GM19397 (cell line): ENCODE measurements around the gene SCNN1B.

Experiments used
- ATAC-seq: cut with Tn5 transposase; IDR thresholded peaks from one replicate; pipeline ENCODE4 v1.9.1; 2021; ENCODE audit warnings: mild to moderate bottlenecking, moderate library complexity; ENCODE audit not compliant: unreplicated experiment

Gene SCNN1B

GRCh38 chr16:23319861-23320615, 17.9 kb downstream of the SCNN1B start:
- no peak for ATAC-seq

DNA sequence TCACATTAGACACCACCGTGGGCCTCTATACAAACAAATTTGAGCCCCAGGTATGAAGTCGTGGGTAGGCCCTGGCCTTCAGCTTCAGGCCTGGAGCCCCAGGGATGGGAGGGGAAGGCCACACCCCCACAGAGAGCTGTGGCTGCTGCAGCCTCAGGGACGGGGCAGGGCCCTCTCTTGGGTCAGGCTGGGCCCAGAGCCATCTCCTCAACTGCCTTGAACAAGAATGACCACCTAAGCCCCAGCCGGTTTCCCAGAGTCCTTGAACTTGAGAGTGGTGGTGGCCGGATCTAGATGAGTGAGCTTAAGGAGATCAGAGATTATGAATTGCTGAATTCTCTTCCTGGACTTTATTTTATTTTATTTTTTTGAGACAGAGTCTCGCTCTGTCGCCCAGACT, 18.6 kb downstream of the SCNN1B start:
- no peak for ATAC-seq

DNA sequence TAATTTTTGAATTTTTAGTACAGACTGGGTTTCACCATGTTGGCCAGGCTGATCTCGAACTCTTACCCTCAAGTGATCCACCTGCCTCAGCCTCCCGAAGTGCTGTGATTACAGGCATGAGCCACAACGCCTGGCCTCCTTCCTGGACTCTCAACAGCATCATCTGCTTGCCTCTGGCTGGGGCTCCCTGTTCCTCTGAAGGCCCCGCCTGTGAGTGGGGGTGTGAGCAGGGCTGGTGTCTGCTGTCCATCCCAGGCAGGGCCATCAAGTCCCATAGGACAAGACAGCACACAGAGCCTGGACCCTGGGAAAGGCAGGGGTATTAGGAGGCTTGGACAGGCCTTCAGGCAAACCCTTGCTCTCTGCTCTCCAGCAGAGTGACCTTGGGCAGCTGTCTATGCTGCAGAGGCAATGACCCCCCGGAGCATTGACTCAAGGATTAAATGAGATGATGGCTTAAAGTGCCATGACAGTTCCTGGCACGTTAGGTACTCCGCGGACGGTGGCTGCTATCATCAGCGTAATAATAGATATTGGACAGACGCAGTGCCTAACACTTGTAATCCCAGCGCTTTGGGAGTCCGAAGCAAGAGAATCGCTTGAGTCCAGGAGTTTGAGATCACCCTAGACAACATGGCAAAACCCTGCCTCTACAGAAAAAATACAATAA, 19.2 kb downstream of the SCNN1B start:
- no peak for ATAC-seq

DNA sequence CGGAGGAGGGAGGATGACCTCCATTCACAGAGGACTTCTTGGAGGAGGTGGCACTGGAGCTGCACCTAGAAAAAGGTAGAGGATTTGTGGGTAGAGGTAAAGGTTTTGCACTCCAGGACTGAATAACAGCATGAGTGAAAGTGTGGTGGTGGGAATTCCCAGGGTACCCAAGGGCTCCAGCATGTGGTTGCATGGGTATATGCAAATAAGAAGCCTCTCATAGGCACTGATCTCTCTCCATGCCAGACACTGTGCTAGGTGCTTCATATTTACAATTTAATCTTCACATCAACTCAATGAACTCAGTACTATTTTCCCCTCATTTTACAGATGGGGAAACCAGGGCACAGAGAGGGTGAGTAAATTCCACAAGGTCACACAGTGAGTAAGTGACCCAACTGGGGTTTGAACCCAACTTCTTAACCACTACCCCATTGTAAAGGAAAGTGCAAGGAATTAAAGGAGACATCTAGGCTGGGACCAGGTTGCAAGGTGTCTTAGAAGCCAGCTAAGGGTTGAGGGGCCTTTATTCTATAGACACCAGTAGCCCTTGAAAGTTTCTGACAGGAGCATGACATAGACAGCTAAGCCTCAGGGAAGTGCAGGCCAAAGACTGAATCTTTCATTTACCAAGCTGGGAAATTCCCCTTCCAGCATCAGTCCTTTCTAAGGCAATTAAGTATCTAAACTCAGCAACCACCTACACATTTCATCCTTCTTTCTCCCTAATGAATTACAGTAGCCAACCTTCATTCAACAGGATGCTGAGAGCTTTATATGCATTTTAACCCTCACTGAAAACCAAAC, 21.3 kb downstream of the SCNN1B start:
- no peak for ATAC-seq

- ATAC-seq, result no peak
Measured at GRCh38 chr16:23324727-23325126, 22.6 kb downstream of the SCNN1B start.

GRCh38 chr16:23327836-23328235, 25.7 kb downstream of the SCNN1B start:
- no peak for ATAC-seq

- ATAC-seq, result no peak
Measured at GRCh38 chr16:23330161-23330560, 28.1 kb downstream of the SCNN1B start.

- no peak for ATAC-seq
Measured at GRCh38 chr16:23330583-23331249, 28.6 kb downstream of the SCNN1B start.

- no peak for ATAC-seq
Measured at GRCh38 chr16:23333034-23333579, 31.0 kb downstream of the SCNN1B start.

GRCh38 chr16:23333831-23334456, 31.8 kb downstream of the SCNN1B start:
- ATAC-seq, result no peak

DNA sequence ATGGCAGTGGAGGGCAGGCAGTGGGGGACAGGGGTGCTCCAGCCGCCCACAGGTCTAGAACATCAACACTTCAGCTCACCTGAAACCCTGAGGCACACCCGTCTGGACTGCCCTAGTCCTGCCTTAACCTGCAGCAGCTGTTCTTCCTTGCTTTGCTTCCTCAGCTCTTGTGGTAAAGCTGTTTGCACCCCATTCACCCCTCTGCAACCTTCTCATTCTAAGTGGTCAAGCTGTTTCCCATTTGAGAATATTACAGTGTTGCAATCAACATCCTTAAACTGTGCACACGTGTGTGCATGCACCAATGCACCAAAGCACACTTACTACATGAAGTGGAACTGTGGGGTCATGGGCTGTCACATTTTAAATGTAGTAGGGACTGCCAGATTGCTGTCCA, 32.4 kb downstream of the SCNN1B start:
- ATAC-seq, result no peak

DNA sequence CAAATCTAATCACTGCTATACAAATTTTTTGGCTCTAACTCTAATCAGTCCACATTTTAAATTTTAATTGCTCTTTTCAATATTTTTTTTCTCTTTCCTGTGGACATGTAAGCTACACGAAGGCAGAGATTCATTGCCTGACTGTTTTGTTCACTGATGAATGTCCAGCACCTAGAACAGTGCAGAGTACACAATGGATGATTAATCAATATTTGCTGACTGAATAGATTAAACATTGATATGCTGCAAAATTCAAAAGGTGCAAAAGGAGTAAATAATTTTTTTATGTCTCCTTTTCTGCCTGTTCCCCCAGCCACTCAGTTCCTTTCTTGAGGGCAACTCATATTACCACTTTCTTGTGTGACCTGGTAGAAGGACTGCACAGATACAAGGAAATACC, 32.8 kb downstream of the SCNN1B start:
- ATAC-seq, result no peak

- no peak for ATAC-seq
Measured at GRCh38 chr16:23337836-23338550, 35.9 kb downstream of the SCNN1B start.

DNA sequence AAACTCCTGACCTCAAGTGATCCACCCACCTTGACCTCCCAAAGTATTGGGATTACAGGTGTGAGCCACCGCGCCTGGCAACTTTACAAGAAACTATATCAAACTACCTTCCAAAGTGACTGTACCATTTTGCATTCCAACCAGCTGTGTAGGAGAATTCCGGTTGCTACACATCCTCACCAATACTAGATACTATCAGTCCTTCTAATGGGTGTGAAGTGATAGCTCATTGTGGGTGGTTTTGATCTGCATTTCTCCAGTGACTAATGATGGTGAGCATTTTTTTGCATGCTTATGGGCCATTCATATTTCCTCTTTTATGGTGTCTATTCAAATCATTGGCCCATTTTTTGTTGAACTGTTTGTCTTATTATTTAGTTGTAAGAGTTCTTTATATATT, 37.7 kb downstream of the SCNN1B start:
- ATAC-seq, result no peak

DNA sequence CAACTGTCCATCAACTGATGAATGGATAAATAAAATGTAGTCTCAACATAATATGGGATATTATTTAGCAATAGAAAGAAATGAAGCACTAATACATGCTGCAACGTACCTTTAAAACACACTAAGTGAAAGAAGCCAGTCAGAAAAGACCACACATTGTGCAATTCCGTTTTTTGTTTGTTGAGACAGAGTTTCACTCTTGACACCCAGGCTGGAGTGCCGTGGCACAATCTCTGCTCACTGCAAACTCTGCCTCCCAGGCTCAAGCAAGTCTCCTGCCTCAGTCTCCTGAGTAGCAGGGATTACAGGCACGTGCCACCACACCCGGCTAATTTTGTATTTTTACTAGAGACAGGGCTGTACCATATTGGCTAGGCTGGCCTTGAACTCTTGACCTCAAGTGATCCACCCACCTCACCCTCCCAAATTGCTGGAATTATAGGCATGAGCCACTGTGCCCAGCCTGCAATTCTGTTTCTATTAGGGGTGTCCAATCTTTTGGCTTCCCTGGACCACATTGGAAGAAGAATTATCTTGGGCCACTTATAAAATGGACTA, 40.1 kb downstream of the SCNN1B start:
- no peak for ATAC-seq

GRCh38 chr16:23343643-23344612, 41.8 kb downstream of the SCNN1B start:
- ATAC-seq, result no peak

- ATAC-seq, result no peak
Measured at GRCh38 chr16:23345237-23345636, 43.1 kb downstream of the SCNN1B start.
